ENCODE data around the gene SYNE3. TPM values are rescaled to one million over a fixed set of nuclear protein-coding genes. Genes with fewer than 3 reads are reported as not detected.

SYNE3 gene
- total RNA-seq, 1 experiment from 2014 or later = 2.4 TPM

Other genes with a start within 250 kb of the SYNE3 start
- gene CLMN, start 196.7 kb downstream of the SYNE3 start, total RNA-seq (2014; rRNA removed; shearing (Covaris generic)) = not detected in 2 replicates
- gene GLRX5, start 18.4 kb upstream of the SYNE3 start, total RNA-seq (2014; rRNA removed; shearing (Covaris generic)) = 104 and 105 TPM in 2 replicates
- gene TCL1B, start 169.8 kb upstream of the SYNE3 start, total RNA-seq (2014; rRNA removed; shearing (Covaris generic)) = not detected in 2 replicates
- gene TCL1A, start 197.5 kb upstream of the SYNE3 start, total RNA-seq (2014; rRNA removed; shearing (Covaris generic)) = not detected in 2 replicates